NCI-H748 (cell line): ENCODE data around the gene PCDHGB7.
"Not testable (repeated sequence)": the region's sequence is repeated elsewhere in the genome, so short reads cannot be mapped to it uniquely, and the experiment has no call there.

Source experiments
- DNase-seq: peaks from one replicate; lab custom pipeline; 2025; ENCODE audit not compliant: unreplicated experiment; lab: John Stamatoyannopoulos, UW

The PCDHGB7 gene

GRCh38 chr5:141422742-141423291, 5.3 kb downstream of the PCDHGB7 start:
- no peak for DNase-seq

- DNase-seq, result no peak
These were observed 10.4 kb downstream of the PCDHGB7 start for GRCh38 chr5:141427783-141428426.

- DNase-seq, result no peak
These were observed 13.0 kb downstream of the PCDHGB7 start, which contains the start of gene PCDHGA12 for GRCh38 chr5:141430332-141431113. Gene PCDHGA12, plus strand, starts transcription at chr5:141430507. Its CDS starts 253 bp downstream, at chr5:141430760.

- no peak for DNase-seq
These were observed 13.8 kb downstream of the PCDHGB7 start for GRCh38 chr5:141431286-141431685.

GRCh38 chr5:141432308-141432707, 14.8 kb downstream of the PCDHGB7 start:
- DNase-seq, result not testable (repeated sequence)

- not testable (repeated sequence) for DNase-seq
These were observed 15.2 kb downstream of the PCDHGB7 start for GRCh38 chr5:141432726-141433125.

GRCh38 chr5:141434006-141434405, 16.5 kb downstream of the PCDHGB7 start:
- DNase-seq, result no peak

- no peak for DNase-seq
These were observed 19.7 kb downstream of the PCDHGB7 start for GRCh38 chr5:141437221-141437620.

- no peak for DNase-seq
These were observed 22.1 kb downstream of the PCDHGB7 start for GRCh38 chr5:141439411-141440141.

GRCh38 chr5:141440341-141440740, 22.9 kb downstream of the PCDHGB7 start:
- no peak for DNase-seq

GRCh38 chr5:141441571-141442170, 24.2 kb downstream of the PCDHGB7 start:
- DNase-seq, result no peak

GRCh38 chr5:141465351-141465750, 47.9 kb downstream of the PCDHGB7 start:
- DNase-seq, result no peak
